ENCODE measurements around the gene HSPB2.

The HSPB2 gene

DNA sequence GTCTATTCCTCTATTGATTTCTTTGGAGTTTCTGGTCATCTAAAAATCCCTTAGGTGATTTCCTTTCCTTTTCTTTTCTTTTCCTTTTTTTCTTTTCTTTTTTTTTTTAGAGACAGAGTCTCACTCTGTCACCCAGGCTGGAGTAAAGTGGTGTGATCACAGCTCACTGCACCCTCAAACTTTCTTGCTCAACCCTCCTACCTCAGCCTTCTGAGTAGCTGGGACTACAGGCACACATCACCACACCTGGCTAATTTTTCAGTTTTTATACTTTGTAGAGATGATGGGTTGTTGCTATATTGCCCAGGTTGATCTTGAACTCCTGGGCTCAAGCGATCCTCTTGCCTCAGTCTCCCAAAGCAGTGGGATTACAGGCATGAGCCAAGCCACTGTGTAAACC lies 4.2 kb downstream of the HSPB2 start:
- Histone ChIP-seq H3K36me3 (ENCODE audit: control insufficient read depth, insufficient read depth, low read length) (no peaks in the 10 kb centered on the region), H3K27me3 (replicated peaks; ENCODE audit: control insufficient read depth, insufficient read depth, low read length) (no peaks in the 10 kb centered on the region; the same call in 1 of the 2 replicates), H3K4me3 (replicated peaks; ENCODE audit: low read depth, low read length) (no peak overlapping the region)
- DNase-seq (ENCODE audit: extremely low read depth, insufficient read length), result no peak
- TF ChIP-seq, protein P1, sequence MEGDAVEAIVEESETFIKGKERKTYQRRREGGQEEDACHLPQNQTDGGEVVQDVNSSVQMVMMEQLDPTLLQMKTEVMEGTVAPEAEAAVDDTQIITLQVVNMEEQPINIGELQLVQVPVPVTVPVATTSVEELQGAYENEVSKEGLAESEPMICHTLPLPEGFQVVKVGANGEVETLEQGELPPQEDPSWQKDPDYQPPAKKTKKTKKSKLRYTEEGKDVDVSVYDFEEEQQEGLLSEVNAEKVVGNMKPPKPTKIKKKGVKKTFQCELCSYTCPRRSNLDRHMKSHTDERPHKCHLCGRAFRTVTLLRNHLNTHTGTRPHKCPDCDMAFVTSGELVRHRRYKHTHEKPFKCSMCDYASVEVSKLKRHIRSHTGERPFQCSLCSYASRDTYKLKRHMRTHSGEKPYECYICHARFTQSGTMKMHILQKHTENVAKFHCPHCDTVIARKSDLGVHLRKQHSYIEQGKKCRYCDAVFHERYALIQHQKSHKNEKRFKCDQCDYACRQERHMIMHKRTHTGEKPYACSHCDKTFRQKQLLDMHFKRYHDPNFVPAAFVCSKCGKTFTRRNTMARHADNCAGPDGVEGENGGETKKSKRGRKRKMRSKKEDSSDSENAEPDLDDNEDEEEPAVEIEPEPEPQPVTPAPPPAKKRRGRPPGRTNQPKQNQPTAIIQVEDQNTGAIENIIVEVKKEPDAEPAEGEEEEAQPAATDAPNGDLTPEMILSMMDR (IDR thresholded peaks at IDR 0.05; ENCODE audit: insufficient read depth, low read length, poor library complexity, severe bottlenecking), result no peak

DNA sequence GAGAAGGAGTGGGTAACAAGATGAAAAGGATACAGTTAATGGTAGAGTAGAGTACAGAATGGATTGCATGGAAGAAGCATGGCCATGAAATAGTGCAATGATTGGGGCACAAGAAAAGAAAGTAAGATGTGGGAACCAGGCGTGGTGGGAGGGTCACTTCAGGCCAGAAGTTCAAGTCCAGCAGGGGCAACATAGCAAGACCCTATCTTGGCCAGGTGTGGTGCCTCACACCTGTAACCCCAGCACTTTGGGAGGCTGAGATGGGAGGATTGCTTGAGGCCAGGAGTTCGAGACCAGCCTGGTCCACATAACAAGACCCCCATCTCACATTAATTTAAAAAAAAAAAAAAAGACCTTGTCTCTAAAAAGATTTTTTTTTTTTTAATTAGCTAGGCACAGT lies 4.8 kb downstream of the HSPB2 start:
- Histone ChIP-seq H3K36me3 (ENCODE audit: control insufficient read depth, insufficient read depth, low read length) (no peaks in the 10 kb centered on the region), H3K4me3 (replicated peaks; ENCODE audit: low read depth, low read length) (no peak overlapping the region), H3K27me3 (replicated peaks; ENCODE audit: control insufficient read depth, insufficient read depth, low read length) (no peaks in the 10 kb centered on the region)
- no peak for DNase-seq (ENCODE audit: extremely low read depth, insufficient read length)
- TF ChIP-seq, protein P1 (IDR thresholded peaks at IDR 0.05; ENCODE audit: insufficient read depth, low read length, poor library complexity, severe bottlenecking), result no peak

DNA sequence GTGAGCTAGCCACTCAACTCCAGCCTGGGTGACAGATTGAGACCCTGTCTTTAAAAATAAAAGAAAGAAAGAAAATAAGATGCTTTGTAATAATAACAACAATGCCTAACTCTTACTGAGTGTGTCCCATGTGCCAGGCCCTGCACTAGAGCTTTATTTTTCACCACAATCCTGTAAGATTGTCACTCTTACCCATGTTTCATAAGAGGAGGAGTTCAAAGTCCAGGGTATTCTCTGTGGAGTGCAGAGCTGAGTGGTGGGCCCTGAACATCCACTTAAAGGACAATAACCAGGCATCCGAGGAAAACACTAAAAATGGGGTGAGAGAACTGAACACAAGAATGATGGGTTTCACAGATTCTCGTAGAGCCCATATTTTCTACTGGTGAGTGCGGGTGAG lies 5.3 kb downstream of the HSPB2 start:
- Histone ChIP-seq H3K36me3 (ENCODE audit: control insufficient read depth, insufficient read depth, low read length) (no peaks in the 10 kb centered on the region), H3K27me3 (replicated peaks; ENCODE audit: control insufficient read depth, insufficient read depth, low read length) (no peaks in the 10 kb centered on the region), H3K4me3 (replicated peaks; ENCODE audit: low read depth, low read length) (no peak overlapping the region)
- no peak for DNase-seq (ENCODE audit: extremely low read depth, insufficient read length)
- TF ChIP-seq, protein P1 (IDR thresholded peaks at IDR 0.05; ENCODE audit: insufficient read depth, low read length, poor library complexity, severe bottlenecking), result no peak

DNA sequence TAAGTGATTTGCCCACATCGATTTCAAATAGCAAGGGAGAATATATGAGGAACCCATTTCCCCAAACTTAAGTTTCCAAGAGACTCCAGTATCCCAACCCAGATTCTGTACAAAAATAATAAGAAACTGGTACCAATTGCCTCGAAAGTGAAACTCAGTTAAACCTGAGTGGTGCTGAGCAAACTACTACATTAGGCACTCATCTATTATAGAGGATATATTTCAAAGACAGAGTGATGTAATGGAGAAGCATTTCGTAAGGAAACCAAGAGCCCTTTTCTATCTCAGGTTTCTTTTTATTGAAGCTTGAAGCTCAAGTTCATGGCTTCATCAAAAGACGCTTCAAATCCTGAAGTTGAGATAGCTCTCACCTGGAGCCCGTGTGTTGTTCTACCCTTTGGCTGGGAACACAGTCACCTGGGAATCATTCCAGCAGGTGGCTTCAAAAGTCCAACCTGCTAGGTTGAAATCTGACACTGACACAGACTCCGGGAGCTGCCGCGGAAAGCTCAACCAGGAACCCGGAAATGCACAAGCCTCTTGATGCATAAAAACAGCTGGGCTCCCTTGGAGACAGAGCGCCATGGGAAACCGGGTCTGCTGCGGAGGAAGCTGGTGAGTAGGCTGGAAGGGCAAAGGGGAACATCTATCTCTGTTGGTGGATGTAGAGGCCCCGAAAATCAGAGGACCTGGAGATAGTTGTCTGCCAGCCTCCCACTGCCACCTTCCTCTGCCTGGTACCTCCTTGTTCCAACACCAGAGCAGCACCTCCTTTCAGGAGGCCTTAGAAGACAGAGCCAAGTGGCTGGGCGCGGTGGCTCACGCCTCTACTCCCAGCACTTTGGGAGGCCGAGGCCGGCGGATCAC lies 6.1 kb downstream of the HSPB2 start, which contains the start of gene C11orf52:
C11orf52 (plus strand) TSS at position 524 of the 867 bp plus-strand sequence; CDS start at position 584, 60 bp downstream.
- DNase-seq (ENCODE audit: extremely low read depth, insufficient read length), result no peak
- Histone ChIP-seq H3K36me3 (ENCODE audit: control insufficient read depth, insufficient read depth, low read length) (no peaks in the 10 kb centered on the region), H3K4me3 (replicated peaks; ENCODE audit: low read depth, low read length) (no peak within 1 kb of the TSS), H3K27me3 (replicated peaks; ENCODE audit: control insufficient read depth, insufficient read depth, low read length) (no peaks in the 10 kb centered on the region)
- TF ChIP-seq, protein P1 (IDR thresholded peaks at IDR 0.05; ENCODE audit: insufficient read depth, low read length, poor library complexity, severe bottlenecking), result no peak

DNA sequence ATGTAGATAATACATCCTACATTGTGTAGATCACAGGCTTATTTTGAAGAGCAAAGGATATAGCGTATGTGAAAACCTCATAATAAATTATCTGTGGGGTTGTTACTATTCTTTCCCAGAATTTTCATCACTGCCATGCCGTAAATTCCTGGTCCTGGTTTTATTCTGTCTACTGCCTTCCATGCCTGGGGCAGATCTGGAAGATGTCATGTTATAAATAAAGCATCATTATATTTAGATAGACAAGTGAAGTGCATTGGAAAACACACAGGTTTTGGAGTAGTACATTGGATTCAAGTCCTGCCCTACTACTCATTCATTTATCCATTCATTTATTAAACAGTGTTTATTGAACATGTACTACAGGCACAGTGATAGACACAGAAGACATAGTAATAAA lies 8.4 kb downstream of the HSPB2 start:
- no peak for DNase-seq (ENCODE audit: extremely low read depth, insufficient read length)
- Histone ChIP-seq H3K4me3 (replicated peaks; ENCODE audit: low read depth, low read length) (no peak overlapping the region), H3K27me3 (replicated peaks; ENCODE audit: control insufficient read depth, insufficient read depth, low read length) (no peaks in the 10 kb centered on the region), H3K36me3 (ENCODE audit: control insufficient read depth, insufficient read depth, low read length) (no peaks in the 10 kb centered on the region)
- TF ChIP-seq, protein P1 (IDR thresholded peaks at IDR 0.05; ENCODE audit: insufficient read depth, low read length, poor library complexity, severe bottlenecking), result no peak
